NCI-H510A treated with DMSO at 0.1 percent for 48 hours (cell line): Measurements from ENCODE around the gene MAGI1.

Experiments used
- DNase-seq: peaks from one replicate; lab custom pipeline; 2025; lab: John Stamatoyannopoulos, UW

The MAGI1 gene

DNA sequence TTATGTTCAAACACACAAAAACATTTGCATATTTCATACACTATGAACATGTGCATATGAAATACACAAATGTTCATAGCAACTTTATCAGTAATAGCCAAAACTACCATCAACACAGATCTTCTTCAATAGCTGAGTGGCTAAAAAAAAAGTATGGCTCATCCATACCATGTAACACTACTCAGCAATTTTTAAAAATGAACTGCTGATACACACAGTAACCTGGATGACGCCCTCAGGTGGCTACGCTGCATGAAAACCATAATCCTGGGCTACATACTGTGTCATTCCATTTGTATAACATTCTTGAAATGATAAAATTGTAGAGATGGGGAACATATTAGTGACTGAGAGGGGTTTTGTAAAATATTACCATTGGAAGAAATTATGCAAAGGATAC lies 243.6 kb downstream of the MAGI1 start:
- DNase-seq: no peak

- DNase-seq: no peak
These were observed 245.1 kb downstream of the MAGI1 start for GRCh38 chr3:65793495-65794200.

GRCh38 chr3:65788461-65788860 lies 250.3 kb downstream of the MAGI1 start:
- DNase-seq: no peak

DNA sequence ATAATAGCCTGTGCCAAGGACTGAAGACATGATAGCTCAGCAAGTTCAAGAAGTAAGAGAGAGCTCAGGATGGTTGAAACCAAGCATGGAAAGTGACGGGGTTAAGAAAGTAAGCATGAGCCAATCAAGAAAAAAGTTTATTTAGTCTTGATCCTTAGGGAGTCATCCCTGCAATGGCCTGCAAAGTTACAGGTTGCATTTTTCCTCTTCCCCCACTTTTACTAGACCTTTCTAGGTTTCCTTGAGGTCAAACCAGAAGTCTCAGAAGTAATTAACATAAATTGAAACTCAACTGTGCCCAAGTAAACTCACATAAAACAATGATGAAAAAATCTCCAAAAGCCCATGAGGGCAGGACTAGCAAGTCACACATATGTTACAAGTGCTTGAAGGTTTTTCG lies 250.9 kb downstream of the MAGI1 start:
- DNase-seq: no peak

GRCh38 chr3:65787340-65787739 lies 251.4 kb downstream of the MAGI1 start:
- DNase-seq: no peak

- no peak for DNase-seq
These were observed 251.8 kb downstream of the MAGI1 start for GRCh38 chr3:65786890-65787289.

DNA sequence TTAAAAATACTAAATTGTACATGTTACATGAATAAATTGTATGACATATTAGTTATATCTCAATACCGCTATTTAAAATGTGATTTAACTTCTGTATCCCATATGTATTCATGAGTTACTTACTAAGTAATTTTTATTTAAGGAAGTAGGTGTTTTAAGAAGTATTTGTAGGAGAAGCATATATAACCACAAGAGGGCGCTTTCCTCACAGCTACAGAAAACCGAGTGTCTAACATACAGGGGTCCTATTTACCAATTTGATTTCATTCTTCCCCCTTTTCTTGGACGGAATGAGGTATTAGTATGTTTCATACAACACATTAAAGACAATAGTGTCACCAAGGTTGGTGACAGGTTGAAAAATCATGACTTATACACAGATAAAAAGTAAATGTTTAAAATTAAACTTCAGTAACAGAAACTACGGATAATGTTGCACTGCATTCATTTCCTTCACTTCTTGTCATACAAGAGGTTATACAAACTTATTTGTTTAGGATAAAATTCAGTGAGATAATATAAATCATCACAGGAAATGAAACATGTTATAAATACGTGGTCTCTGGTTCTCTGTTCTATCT lies 253.6 kb downstream of the MAGI1 start:
- DNase-seq: peak; percentile 73

DNA sequence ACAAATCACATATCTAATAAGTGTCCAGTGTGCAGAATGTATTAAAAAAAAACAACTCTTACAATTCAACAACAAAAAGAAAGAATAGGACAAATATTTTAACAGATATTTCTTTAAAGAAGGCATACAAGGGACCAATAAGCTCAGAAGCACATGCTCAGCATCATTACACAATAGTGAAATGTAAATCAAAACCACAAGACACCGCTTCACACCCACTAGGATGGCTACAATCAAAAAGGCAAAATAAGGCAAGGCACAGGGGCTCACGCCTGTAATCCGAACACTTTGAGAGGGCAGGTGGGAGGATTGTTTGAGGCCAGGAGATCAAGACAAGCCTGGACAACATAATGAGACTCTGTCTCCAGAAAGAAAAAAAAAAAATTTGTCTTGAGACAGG lies 255.6 kb downstream of the MAGI1 start:
- DNase-seq: no peak

DNA sequence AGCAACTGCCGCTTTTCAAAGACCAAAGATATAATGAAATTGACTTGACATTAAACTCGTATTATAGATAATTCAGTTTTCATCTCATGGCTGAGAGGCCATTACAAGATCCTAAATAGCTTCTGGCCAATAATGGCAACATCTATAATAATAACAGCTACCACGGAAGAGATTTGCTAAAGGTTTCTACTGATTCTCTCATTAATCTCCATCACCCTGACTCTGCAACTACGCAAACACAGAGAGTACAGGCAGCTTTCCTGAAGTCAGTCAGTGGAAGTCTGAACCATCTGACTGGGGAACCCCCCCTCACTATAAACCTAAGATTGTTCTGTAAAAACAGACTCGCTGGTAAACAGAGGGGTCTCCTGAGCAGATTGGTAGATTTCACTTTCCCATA lies 257.1 kb downstream of the MAGI1 start:
- DNase-seq: no peak

DNA sequence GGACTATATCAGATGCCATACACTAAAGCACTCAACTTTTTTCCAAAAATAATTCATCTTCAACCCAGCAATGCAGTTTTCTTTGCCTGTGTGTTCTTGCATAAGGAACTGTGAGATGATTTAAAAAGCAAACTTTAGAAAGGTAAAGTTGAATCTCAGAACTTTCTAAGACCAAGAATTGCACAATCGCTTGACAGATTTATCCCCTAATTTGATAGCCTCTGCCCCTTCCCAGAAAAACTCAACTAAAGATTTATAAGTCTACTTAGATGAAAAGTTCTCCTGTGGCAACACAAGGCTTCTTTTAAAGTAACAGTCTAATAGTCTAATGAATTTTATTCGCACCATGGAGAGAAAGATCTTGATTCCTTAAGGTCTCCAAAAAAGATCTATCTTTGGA lies 259.3 kb downstream of the MAGI1 start:
- DNase-seq: no peak

GRCh38 chr3:65778968-65779367 lies 259.8 kb downstream of the MAGI1 start:
- DNase-seq: no peak

DNA sequence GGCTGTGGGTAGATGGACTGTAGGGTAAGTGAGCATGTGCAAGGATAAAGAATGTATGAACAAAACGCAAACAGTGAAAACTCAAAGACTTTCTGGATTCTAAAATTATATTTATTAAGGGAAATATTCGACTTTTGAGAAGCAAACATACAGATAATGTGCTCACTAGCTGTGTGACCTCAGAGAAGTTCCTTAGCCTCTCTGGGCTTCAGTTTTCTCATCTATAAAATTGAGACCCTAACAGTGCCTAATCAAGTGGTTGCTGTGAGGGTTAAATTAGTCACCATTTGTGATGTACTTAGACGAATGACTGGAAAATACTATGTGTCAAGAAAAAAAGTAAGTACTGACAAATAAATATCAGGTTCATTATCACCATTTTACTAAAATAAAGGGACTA lies 261.7 kb downstream of the MAGI1 start:
- DNase-seq: no peak

- no peak for DNase-seq
These were observed 262.2 kb downstream of the MAGI1 start for GRCh38 chr3:65776494-65776893.

- DNase-seq: no peak
These were observed 262.6 kb downstream of the MAGI1 start for GRCh38 chr3:65776081-65776480.

GRCh38 chr3:65772758-65773157 lies 266.0 kb downstream of the MAGI1 start:
- DNase-seq: no peak

DNA sequence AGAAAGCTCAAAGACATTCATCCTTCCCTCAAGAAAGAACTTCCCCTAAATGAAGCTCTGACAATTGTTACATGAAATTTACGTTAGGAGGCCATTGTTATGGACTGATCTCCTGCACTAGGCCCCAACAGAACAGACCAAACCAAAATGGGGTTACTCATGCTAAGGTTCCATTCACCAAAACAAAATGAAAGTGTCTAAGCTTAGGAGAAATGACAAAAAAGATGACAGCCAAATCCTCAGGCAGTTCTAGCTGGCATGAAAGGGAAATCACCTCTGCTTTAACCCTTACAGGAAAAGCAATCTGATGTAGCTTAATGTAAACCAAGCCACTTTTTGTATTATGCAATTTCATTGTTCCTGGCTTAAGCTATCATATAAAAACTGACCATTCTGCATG lies 271.2 kb downstream of the MAGI1 start:
- DNase-seq: no peak

GRCh38 chr3:65762235-65762580 lies 276.5 kb downstream of the MAGI1 start:
- no peak for DNase-seq

DNA sequence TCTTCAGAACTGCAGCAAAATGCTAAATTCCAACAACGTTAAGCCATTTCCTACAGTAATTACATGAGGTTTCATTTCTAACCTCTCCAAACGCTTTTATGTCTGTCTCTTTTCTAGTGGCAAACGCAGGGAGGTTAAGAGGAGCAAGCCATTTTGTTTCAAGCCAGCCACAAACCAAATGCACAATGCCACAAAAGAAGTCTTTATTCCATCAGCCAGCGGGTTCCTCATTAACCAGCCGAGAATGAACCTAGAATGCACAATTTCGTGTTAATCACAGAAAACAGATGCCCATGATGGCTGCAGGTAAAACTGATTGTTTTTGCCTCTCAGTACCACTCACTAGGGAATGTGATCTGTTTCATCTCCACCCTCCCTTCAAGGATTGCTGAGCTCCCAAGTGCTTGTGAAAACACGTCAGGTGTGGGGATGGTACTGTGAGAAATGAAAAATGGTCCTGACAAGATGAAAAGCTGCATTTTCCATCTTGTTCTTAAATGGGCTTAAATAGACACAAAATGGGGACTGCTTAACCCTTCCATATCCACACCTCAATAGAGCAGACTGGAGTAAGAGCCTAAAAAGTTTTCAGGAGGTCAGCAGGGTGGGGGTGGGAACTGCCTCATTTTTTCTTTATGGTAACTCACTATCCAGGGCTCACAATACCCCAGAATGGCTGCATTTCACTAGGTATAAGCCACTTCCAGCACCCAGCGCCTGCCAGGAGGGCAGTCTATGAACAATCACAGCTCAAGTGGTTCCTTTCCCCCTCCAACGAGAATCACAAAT lies 277.1 kb downstream of the MAGI1 start:
- no peak for DNase-seq

GRCh38 chr3:65758876-65759598 lies 279.7 kb downstream of the MAGI1 start:
- DNase-seq: no peak

- no peak for DNase-seq
These were observed 280.3 kb downstream of the MAGI1 start for GRCh38 chr3:65758438-65758837.

DNA sequence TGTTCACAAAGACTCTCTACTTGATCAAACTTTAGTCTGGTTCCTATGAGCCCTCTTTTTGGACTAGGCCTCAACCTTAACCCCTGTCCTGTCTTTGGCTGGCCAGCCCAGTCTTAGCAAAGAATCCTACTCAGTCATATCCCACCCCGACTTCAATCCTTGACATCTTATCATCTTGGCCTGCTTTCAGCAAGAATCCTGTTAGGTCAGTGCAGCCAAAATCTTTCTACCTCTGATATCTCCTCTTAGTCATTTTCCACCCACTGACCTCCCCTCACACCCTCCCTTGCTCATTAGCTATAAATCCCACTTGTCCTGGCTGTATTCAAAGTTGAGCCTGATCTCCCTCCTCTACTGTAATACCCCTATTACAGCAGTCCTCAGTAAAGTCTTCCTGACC lies 286.1 kb downstream of the MAGI1 start:
- no peak for DNase-seq

DNA sequence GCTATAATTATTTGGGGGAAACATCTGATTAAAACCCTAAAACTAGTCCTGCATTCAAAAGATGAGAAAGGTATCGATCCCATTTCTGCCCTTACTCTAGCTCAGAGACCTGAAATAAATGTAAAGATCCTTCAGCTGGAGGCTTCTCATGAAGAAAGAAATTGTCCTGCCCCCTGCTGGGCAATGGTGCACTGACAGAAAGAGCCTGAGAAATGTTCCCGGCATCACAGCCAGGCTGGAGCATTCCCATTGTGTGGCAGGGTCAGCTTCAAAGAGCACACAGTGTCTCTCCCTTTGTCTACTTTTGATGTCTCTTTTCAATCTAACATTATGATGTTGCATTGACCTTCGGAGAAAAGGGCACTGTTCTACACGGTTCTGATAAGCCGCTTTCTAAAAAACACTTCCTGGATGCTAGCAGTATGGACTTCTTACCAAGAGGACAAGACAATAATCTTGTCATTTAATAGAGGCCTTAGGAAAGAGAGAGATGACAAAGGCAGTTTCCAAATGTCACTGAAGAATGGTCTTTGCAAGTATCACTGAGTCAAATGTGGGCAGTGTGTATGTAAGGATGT lies 287.5 kb downstream of the MAGI1 start:
- DNase-seq: no peak
